ENCODE data around the gene AHR.

AHR gene

DNA sequence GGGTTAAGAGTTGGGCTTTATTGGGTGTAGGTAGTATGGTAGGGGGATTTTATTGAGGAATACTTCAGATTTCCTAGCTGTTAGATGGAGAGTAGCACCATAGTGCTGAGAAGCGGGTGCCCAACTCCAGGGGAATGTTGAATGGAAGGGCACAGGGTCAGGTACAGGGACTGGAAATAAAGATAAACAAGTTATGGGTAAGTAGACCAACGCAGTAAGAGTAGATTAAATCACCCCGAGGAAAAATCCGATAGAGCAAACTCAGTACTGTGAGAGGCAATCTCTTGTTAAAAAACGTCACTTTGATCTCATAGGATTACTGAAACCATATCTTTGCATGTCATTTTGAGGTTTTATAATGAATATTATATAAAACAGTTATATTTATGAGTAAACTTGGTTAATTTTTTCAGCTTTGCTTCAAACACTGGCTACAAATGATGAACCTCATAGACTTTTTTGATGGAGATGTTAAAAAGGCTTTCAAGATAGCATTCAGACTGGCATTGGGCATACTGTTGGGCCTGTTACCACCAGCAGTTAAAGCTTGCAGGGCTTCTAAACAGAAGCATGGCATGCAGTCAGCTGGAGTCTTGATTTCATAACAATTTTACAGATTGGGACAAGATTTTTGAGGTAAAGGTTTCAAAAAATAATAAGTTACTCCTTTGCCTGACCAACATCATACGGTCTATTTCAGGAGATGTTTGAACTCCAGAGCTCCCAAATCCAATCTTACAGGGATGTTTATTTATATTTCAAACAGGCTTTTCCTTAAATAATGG lies 7.1 kb downstream of the AHR start:
- Histone ChIP-seq H2BK120ac (ENCODE audit: insufficient read depth, low read length, poor library complexity) (no peak overlapping the region), H4K8ac (ENCODE audit: low read depth, low read length) (no peak overlapping the region), H3K9ac (ENCODE audit: low read length) (no peak overlapping the region), H3K4me3 (ENCODE audit: low read depth, low read length) (no peak overlapping the region), H3K4me1 (ENCODE audit: control insufficient read depth in 1 of 2, insufficient read depth in 2 of 2, low read length in 2 of 2) (no peaks in the 10 kb centered on the region), H3K27me3 (ENCODE audit: insufficient read depth, low read length) (no peaks in the 10 kb centered on the region), H2BK12ac (ENCODE audit: low read length) (no peak overlapping the region), H2BK5ac (ENCODE audit: low read depth, low read length, poor library complexity) (no peak overlapping the region), H3K36me3 (ENCODE audit: control insufficient read depth in 1 of 2, insufficient read depth in 2 of 2, low read length in 2 of 2) (no peaks in the 10 kb centered on the region), H3K27ac (ENCODE audit: low read depth, low read length) (no peak overlapping the region), H2AK5ac (ENCODE audit: low read length) (no peak overlapping the region), H3K4me2 (ENCODE audit: low read length) (no peak overlapping the region), H4K91ac (ENCODE audit: low read depth, low read length) (no peak overlapping the region), H3K18ac (ENCODE audit: low read length) (no peak overlapping the region), H3K23ac (ENCODE audit: low read length) (no peak overlapping the region), H3K9me3 (ENCODE audit: insufficient read depth, low read depth, low read length) (no peaks in the 10 kb centered on the region), H4K12ac (ENCODE audit: low read depth, low read length) (no peak overlapping the region), H3K4ac (ENCODE audit: low read depth, low read length) (no peak overlapping the region), H3K79me2 (ENCODE audit: control insufficient read depth, insufficient read depth, low read length, poor library complexity) (no peaks in the 10 kb centered on the region), H3K14ac (ENCODE audit: low read length) (no peak overlapping the region), H2AFZ (ENCODE audit: insufficient read depth, low read length, poor library complexity) (no peak overlapping the region), H3K79me1 (ENCODE audit: low read length) (no peaks in the 10 kb centered on the region)
- WGBS (ENCODE audit: extremely low coverage, insufficient coverage, insufficient read length) = no CpG with 5 or more reads among the region's 6 CpGs
- no peak for DNase-seq

- H2AFZ ChIP-seq (ENCODE audit: insufficient read depth, low read length, poor library complexity) = no peak overlapping the region
- H3K9ac ChIP-seq (ENCODE audit: low read length) = no peak overlapping the region
- H2BK12ac ChIP-seq (ENCODE audit: low read length) = no peak overlapping the region
- H2AK5ac ChIP-seq (ENCODE audit: low read length) = no peak overlapping the region
- no CpG with 5 or more reads among the region's 1 CpG for WGBS (ENCODE audit: extremely low coverage, insufficient coverage, insufficient read length)
- H3K4me3 ChIP-seq (ENCODE audit: low read depth, low read length) = no peak overlapping the region
- no peak overlapping the region for H4K8ac ChIP-seq (ENCODE audit: low read depth, low read length)
- no peak overlapping the region for H3K4ac ChIP-seq (ENCODE audit: low read depth, low read length)
- H3K23ac ChIP-seq (ENCODE audit: low read length) = no peak overlapping the region
- H3K9me3 ChIP-seq (ENCODE audit: insufficient read depth, low read depth, low read length) = no peaks in the 10 kb centered on the region
- no peak overlapping the region for H3K14ac ChIP-seq (ENCODE audit: low read length)
- H3K27me3 ChIP-seq (ENCODE audit: insufficient read depth, low read length) = no peaks in the 10 kb centered on the region
- H2BK5ac ChIP-seq (ENCODE audit: low read depth, low read length, poor library complexity) = no peak overlapping the region
- H3K79me1 ChIP-seq (ENCODE audit: low read length) = no peaks in the 10 kb centered on the region
- H4K91ac ChIP-seq (ENCODE audit: low read depth, low read length) = no peak overlapping the region
- peak; percentile 4 to 40 for DNase-seq
- no peak overlapping the region for H2BK120ac ChIP-seq (ENCODE audit: insufficient read depth, low read length, poor library complexity)
- no peaks in the 10 kb centered on the region for H3K4me1 ChIP-seq (ENCODE audit: control insufficient read depth in 1 of 2, insufficient read depth in 2 of 2, low read length in 2 of 2)
- no peaks in the 10 kb centered on the region for H3K36me3 ChIP-seq (ENCODE audit: control insufficient read depth in 1 of 2, insufficient read depth in 2 of 2, low read length in 2 of 2)
- no peak overlapping the region for H3K27ac ChIP-seq (ENCODE audit: low read depth, low read length)
- H3K79me2 ChIP-seq (ENCODE audit: control insufficient read depth, insufficient read depth, low read length, poor library complexity) = no peaks in the 10 kb centered on the region
- H4K12ac ChIP-seq (ENCODE audit: low read depth, low read length) = no peak overlapping the region
- no peak overlapping the region for H3K4me2 ChIP-seq (ENCODE audit: low read length)
- H3K18ac ChIP-seq (ENCODE audit: low read length) = no peak overlapping the region
Observed at GRCh38 chr7:17307000-17307399, 8.5 kb downstream of the AHR start.

GRCh38 chr7:17307558-17307957 lies 9.1 kb downstream of the AHR start:
- H2AFZ ChIP-seq (ENCODE audit: insufficient read depth, low read length, poor library complexity) = no peak overlapping the region
- no peak overlapping the region for H4K8ac ChIP-seq (ENCODE audit: low read depth, low read length)
- H3K23ac ChIP-seq (ENCODE audit: low read length) = no peak overlapping the region
- H2BK5ac ChIP-seq (ENCODE audit: low read depth, low read length, poor library complexity) = no peak overlapping the region
- no peak overlapping the region for H2AK5ac ChIP-seq (ENCODE audit: low read length)
- no peak overlapping the region for H3K4me3 ChIP-seq (ENCODE audit: low read depth, low read length)
- no peak overlapping the region for H2BK120ac ChIP-seq (ENCODE audit: insufficient read depth, low read length, poor library complexity)
- no peaks in the 10 kb centered on the region for H3K79me2 ChIP-seq (ENCODE audit: control insufficient read depth, insufficient read depth, low read length, poor library complexity)
- no peak overlapping the region for H3K18ac ChIP-seq (ENCODE audit: low read length)
- no CpG with 5 or more reads among the region's 5 CpGs for WGBS (ENCODE audit: extremely low coverage, insufficient coverage, insufficient read length)
- H3K36me3 ChIP-seq (ENCODE audit: control insufficient read depth in 1 of 2, insufficient read depth in 2 of 2, low read length in 2 of 2) = no peaks in the 10 kb centered on the region
- no peak overlapping the region for H3K14ac ChIP-seq (ENCODE audit: low read length)
- no peak overlapping the region for H3K27ac ChIP-seq (ENCODE audit: low read depth, low read length)
- H3K4me1 ChIP-seq (ENCODE audit: control insufficient read depth in 1 of 2, insufficient read depth in 2 of 2, low read length in 2 of 2) = no peaks in the 10 kb centered on the region
- no peak overlapping the region for H3K9ac ChIP-seq (ENCODE audit: low read length)
- H2BK12ac ChIP-seq (ENCODE audit: low read length) = no peak overlapping the region
- no peaks in the 10 kb centered on the region for H3K79me1 ChIP-seq (ENCODE audit: low read length)
- no peak overlapping the region for H4K91ac ChIP-seq (ENCODE audit: low read depth, low read length)
- H3K4ac ChIP-seq (ENCODE audit: low read depth, low read length) = no peak overlapping the region
- no peak overlapping the region for H3K4me2 ChIP-seq (ENCODE audit: low read length)
- H3K9me3 ChIP-seq (ENCODE audit: insufficient read depth, low read depth, low read length) = no peaks in the 10 kb centered on the region
- H3K27me3 ChIP-seq (ENCODE audit: insufficient read depth, low read length) = no peaks in the 10 kb centered on the region
- DNase-seq = peak in 1 of 2 donors; percentile 11
- no peak overlapping the region for H4K12ac ChIP-seq (ENCODE audit: low read depth, low read length)

DNA sequence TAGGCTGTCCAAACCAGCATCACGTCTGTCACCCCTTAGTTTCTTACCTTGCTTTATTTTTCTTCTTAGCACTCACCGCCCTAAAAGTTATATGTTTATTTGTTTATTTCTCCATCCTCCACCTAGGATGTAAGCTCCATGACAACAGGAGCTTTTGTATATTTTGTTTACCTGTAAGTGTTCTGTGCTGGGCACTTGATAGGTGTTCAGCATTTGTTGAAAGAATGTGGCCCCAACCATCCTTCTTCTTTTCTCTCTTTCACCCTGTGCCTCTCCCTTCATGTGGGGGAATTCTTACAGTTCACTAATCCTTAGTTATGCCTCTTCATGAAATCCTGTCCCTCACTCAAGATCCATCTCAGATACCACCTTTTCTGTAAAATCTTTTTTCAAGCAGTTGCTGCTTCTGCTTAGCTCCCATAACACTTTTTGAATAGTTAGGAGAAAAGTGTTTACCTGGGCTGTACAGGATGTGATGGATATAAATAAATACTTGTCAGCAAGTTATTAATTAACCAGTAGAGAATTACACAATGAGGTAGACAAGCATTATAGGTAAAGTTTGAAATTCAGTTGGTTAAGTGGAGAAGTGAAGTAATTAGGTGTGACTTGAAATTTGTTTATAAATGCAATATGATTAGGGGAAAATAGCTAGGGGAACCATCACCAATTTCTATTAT lies 9.7 kb downstream of the AHR start:
- Histone ChIP-seq H3K4me2 (ENCODE audit: low read length) (no peak overlapping the region), H3K4me1 (ENCODE audit: control insufficient read depth in 1 of 2, insufficient read depth in 2 of 2, low read length in 2 of 2) (no peaks in the 10 kb centered on the region), H3K27ac (ENCODE audit: low read depth, low read length) (no peak overlapping the region), H3K23ac (ENCODE audit: low read length) (no peak overlapping the region), H3K27me3 (ENCODE audit: insufficient read depth, low read length) (no peaks in the 10 kb centered on the region), H2BK12ac (ENCODE audit: low read length) (no peak overlapping the region), H4K12ac (ENCODE audit: low read depth, low read length) (no peak overlapping the region), H2BK120ac (ENCODE audit: insufficient read depth, low read length, poor library complexity) (no peak overlapping the region), H3K14ac (ENCODE audit: low read length) (no peak overlapping the region), H2BK5ac (ENCODE audit: low read depth, low read length, poor library complexity) (no peak overlapping the region), H3K4ac (ENCODE audit: low read depth, low read length) (no peak overlapping the region), H4K8ac (ENCODE audit: low read depth, low read length) (no peak overlapping the region), H3K18ac (ENCODE audit: low read length) (no peak overlapping the region), H3K36me3 (ENCODE audit: control insufficient read depth in 1 of 2, insufficient read depth in 2 of 2, low read length in 2 of 2) (no peaks in the 10 kb centered on the region), H2AK5ac (ENCODE audit: low read length) (no peak overlapping the region), H2AFZ (ENCODE audit: insufficient read depth, low read length, poor library complexity) (no peak overlapping the region), H3K79me1 (ENCODE audit: low read length) (no peaks in the 10 kb centered on the region), H3K79me2 (ENCODE audit: control insufficient read depth, insufficient read depth, low read length, poor library complexity) (no peaks in the 10 kb centered on the region), H3K4me3 (ENCODE audit: low read depth, low read length) (no peak overlapping the region), H3K9ac (ENCODE audit: low read length) (no peak overlapping the region), H4K91ac (ENCODE audit: low read depth, low read length) (no peak overlapping the region), H3K9me3 (ENCODE audit: insufficient read depth, low read depth, low read length) (no peaks in the 10 kb centered on the region)
- WGBS (ENCODE audit: extremely low coverage, insufficient coverage, insufficient read length) = no CpG with 5 or more reads among the region's 2 CpGs
- no peak for DNase-seq
